ENCODE data around the gene MYOD1.

The MYOD1 gene

DNA sequence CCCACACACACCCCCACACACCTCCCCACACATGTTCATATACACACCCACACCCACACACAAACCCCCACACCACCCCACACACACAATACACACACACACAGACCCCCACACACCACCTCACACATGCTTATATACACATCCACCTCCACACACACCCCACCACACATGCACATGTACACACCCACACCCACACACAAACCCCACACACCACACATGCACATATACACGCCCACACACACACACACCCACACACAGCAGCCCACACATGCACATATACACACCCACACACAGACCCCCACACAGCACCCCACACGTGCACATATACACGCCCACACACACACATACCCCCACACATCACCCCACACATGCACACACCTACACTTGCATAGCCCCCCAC lies 44.3 kb downstream of the MYOD1 start:
- in situ Hi-C loops (cut with MboI; ENCODE audit: low sequenced_read_pairs, unreplicated experiment): no loop called here
- DNase-seq (ENCODE audit: low spot score): no peak

DNA sequence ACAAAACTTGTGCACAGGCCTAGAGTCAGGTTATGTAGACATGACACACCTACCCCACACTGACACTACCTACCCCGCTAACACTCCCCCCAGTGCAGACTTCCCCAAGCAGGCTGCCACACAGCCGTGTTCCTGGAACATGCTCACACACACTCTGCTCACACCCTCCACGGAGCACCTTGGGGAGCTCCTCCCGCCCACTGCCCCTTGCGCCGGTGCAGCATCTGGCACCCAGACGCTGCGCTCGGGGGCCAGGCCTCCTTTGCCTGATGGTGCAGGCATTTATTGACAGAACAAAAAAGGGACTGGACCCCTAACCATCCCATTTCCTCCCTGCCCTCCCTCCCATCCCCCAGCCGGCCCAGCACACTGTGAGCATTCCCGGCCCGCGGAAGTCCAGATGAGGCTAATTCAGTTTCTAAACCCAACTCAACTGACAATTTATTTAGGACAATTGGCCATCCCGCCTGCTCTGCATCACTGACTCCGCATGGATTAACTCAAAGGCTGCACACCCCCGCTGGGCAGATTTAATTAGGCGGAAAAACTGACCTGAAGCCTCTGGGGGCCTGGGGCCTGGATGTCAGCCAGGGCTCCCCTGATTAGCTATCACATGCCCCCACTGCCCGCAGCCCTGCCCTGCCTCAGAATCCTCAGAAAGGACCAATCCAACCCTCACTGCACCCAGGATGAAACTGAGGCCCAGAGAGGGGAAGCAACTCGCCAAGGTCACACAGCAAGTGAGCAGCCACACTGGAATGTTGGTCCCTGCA lies 45.3 kb downstream of the MYOD1 start:
- in situ Hi-C loops (cut with MboI; ENCODE audit: low sequenced_read_pairs, unreplicated experiment): no loop called here
- TF ChIP-seq, protein P1, sequence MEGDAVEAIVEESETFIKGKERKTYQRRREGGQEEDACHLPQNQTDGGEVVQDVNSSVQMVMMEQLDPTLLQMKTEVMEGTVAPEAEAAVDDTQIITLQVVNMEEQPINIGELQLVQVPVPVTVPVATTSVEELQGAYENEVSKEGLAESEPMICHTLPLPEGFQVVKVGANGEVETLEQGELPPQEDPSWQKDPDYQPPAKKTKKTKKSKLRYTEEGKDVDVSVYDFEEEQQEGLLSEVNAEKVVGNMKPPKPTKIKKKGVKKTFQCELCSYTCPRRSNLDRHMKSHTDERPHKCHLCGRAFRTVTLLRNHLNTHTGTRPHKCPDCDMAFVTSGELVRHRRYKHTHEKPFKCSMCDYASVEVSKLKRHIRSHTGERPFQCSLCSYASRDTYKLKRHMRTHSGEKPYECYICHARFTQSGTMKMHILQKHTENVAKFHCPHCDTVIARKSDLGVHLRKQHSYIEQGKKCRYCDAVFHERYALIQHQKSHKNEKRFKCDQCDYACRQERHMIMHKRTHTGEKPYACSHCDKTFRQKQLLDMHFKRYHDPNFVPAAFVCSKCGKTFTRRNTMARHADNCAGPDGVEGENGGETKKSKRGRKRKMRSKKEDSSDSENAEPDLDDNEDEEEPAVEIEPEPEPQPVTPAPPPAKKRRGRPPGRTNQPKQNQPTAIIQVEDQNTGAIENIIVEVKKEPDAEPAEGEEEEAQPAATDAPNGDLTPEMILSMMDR (IDR thresholded peaks at IDR 0.05; ENCODE audit: borderline replicate concordance, control extremely low read depth, extremely low read depth, insufficient read depth, missing control alignments): no peak
- DNase-seq (ENCODE audit: low spot score): no peak

More for the DNA sequence above, 44.3 kb downstream of the MYOD1 start:
- TF ChIP-seq, protein P1 (IDR thresholded peaks at IDR 0.05; ENCODE audit: borderline replicate concordance, control extremely low read depth, extremely low read depth, insufficient read depth, missing control alignments): no peak

DNA sequence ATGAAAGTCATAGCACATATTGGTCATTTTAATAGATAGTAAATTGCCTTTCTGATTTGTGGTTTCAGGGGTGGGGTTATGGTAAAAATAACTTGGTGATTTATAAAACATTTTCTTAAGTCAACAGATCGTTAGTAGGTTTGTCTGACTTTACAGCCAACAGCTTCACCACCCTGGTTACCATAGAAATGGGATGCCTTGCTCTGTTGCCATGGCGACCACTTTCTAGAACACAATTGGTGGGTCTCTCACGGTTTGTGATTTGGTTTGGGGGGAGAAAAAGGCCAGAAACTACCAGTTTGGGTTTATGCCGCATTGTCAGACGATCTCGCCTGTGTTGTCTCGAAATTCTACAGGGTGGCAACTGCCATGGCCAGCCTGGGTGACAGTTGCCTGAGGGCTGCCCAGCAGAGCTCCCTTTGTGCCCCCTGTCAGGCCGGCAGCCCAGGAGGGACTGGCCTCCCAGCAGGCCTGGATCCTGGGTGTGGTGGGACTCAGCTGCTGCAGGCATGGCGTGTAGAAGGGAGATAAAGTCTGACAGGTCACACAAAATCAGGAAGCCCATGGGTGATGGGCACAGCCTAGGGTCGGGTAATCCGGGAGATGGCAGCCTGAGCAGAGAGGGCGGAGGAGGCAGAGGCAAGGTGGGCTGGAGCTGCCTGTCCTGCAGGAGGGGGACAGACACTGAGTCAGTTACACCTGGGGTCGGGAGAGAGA lies 46.1 kb downstream of the MYOD1 start:
- DNase-seq (ENCODE audit: low spot score): no peak
- in situ Hi-C loops (cut with MboI; ENCODE audit: low sequenced_read_pairs, unreplicated experiment): no loop called here
- TF ChIP-seq, protein P1 (IDR thresholded peaks at IDR 0.05; ENCODE audit: borderline replicate concordance, control extremely low read depth, extremely low read depth, insufficient read depth, missing control alignments): no peak

DNA sequence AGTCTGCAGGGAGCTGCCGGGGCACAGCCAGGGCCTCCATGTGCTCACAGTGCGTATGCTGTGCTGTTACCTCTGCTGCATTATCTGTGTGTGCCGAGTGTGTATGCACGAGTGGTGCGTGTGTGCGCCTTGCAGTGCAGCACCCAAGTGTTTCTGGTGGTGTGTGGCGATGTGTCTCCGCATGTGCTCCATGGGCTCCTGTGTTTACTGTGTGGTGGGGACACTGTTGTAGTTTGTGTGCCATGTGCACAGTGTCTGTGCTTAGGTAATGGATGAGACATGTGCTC lies 46.6 kb downstream of the MYOD1 start:
- TF ChIP-seq, protein P1 (IDR thresholded peaks at IDR 0.05; ENCODE audit: borderline replicate concordance, control extremely low read depth, extremely low read depth, insufficient read depth, missing control alignments): no peak
- in situ Hi-C loops (cut with MboI; ENCODE audit: low sequenced_read_pairs, unreplicated experiment): no loop called here

DNA sequence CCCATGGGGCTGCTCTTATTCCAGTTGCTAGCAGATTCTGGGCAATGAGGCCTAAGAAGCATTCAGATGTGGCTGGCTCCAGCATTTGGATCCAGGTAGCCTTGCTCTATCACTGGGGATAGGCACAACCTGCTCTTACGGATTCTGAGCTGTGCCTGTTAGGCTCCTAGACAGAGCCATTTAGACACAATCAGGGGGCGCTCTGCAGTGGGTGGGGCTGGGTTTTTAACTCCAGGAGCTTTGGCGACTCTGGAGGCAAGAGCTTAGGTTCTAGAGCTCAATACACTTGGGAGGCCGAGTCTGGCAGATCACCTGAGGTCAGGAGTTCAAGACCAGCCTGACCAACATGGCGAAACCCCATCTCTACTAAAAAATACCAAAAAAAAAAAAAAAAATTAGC lies 47.2 kb downstream of the MYOD1 start:
- in situ Hi-C loops (cut with MboI; ENCODE audit: low sequenced_read_pairs, unreplicated experiment): no loop called here
- no peak for DNase-seq (ENCODE audit: low spot score)
- TF ChIP-seq, protein P1 (IDR thresholded peaks at IDR 0.05; ENCODE audit: borderline replicate concordance, control extremely low read depth, extremely low read depth, insufficient read depth, missing control alignments): no peak

More for the DNA sequence above, 46.6 kb downstream of the MYOD1 start:
- DNase-seq (ENCODE audit: low spot score): no peak

DNA sequence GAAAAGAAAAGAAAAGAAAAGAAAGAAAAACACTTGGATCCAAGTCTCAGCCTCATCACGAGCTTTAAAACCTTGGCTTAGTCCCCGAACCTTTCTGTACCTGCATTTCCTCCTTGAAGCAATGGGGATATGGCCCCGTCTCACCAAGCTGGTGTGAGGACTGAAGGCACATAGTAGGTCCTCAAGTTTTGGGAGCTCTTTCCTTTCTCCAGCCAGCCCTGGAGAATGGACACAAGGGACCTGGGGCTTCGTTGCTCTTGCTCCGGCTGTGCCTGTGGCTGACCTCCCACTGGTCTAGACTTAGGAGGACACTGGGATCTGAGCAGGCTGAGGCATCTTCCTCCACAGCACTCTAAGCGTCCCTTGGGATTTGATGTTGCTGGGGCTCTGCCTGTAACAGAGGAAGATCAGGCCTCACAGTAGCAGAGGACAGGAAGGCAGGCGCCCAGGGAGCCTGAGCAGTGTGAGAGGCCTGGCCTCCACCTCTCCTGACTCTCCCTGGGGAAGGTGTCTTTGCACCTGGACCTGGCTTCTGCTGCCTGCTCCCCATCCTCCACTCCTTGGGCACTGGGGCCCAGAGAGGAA lies 48.0 kb downstream of the MYOD1 start:
- in situ Hi-C loops (cut with MboI; ENCODE audit: low sequenced_read_pairs, unreplicated experiment): no loop called here
- TF ChIP-seq, protein P1 (IDR thresholded peaks at IDR 0.05; ENCODE audit: borderline replicate concordance, control extremely low read depth, extremely low read depth, insufficient read depth, missing control alignments): no peak
- no peak for DNase-seq (ENCODE audit: low spot score)

Measured in GM13976 (cell line).